HepG2 (cell line): Measurements from ENCODE around the gene KCNJ6. TPM values are rescaled to one million over a fixed set of nuclear protein-coding genes. Genes with fewer than 3 reads are reported as not detected.

Source experiments
- ATAC-seq: fragments of 200-7000 bp; cut with Tn5 transposase; 3 replicates; pipeline ENCODE4 v1.9.1; 2020; ENCODE audit warnings: mild to moderate bottlenecking, moderate library complexity
- BruUV-seq: library from RNA; stranded (reverse); fragments of 400-500 nt; replicated peaks from 2 replicates; lab custom pipeline; 2021; lab: Mats Ljungman, UMichigan
- CTCF ChIA-PET: fragments of 300-600 bp; formaldehyde crosslinking; extraction: SDS; loops from one replicate; lab custom pipeline; 2021; ENCODE audit warnings: low total read pairs, inconsistent platforms, low intra/inter-chr PET ratio; lab: Yijun Ruan, JAX
- POLR2A ChIA-PET: fragments of 350-600 bp; sonication (Branson Sonifier 250); formaldehyde crosslinking; loops from one replicate; lab custom pipeline; 2020; ENCODE audit warnings: antibody characterized with exemption, inconsistent platforms; lab: Yijun Ruan, JAX
- DNase-seq: peaks from one replicate; pipeline ENCODE4 v3.0.0-alpha.2; 2015; ENCODE audit warnings: low spot score
- FAIRE-seq: peaks from 3 replicates; lab custom pipeline; 2011; peaks lifted over from hg19 to GRCh38; lab: Jason Lieb, UNC
- H2AFZ ChIP-seq: one replicate; pipeline ENCODE4 v1.6.1; 2011; ENCODE audit warnings: low read length, inconsistent platforms
- H3K27ac ChIP-seq: fragments of 300-600 bp; 3 replicates; pipeline ENCODE4 v1.8.0; 2011; ENCODE audit warnings: mixed run types, mild to moderate bottlenecking, mixed read lengths, low read length, inconsistent platforms; ENCODE audit not compliant: insufficient read depth; ENCODE audit errors: extremely low read length
- H3K27me3 ChIP-seq, 2 experiments: fragments of 200-600 bp in 1 of 2; 2 replicates in 1 of 2; 3 replicates in 1 of 2; pipeline versions ENCODE4 v1.6.0 to v1.8.0; 2011; ENCODE audit warnings: low read length in 2 of 2, mild to moderate bottlenecking in 2 of 2, moderate library complexity in 2 of 2, inconsistent platforms in 1 of 2; ENCODE audit not compliant: insufficient read depth in 2 of 2, control insufficient read depth in 1 of 2
- H3K36me3 ChIP-seq, 2 experiments: fragments of 200-600 bp in 1 of 2; replicated peaks in 1 of 2; 2 replicates in 1 of 2; 3 replicates in 1 of 2; pipeline versions ENCODE4 v1.5.1 to v1.8.0; 2011; ENCODE audit warnings: low read length in 2 of 2, inconsistent platforms in 1 of 2; ENCODE audit not compliant: insufficient read depth in 2 of 2, control insufficient read depth in 1 of 2
- H3K4me1 ChIP-seq: 2 replicates; pipeline ENCODE4 v1.5.1; 2012; ENCODE audit warnings: low read length, inconsistent platforms; ENCODE audit not compliant: insufficient read depth
- H3K4me2 ChIP-seq: 2 replicates; pipeline ENCODE4 v1.6.0; 2011; ENCODE audit warnings: low read depth, low read length, inconsistent platforms
- H3K4me3 ChIP-seq, 3 experiments: fragments of 200-600 bp in 1 of 3; sonication (generic), shearing (Covaris generic) in 1 of 3; replicated peaks in 1 of 3; 2 replicates each; pipeline ENCODE4 v1.5.1; 2011 to 2016; ENCODE audit warnings: low read length in 3 of 3, inconsistent platforms in 2 of 3, low read depth in 2 of 3, mild to moderate bottlenecking in 2 of 3, control low read depth in 1 of 3, mixed read lengths in 1 of 3; ENCODE audit not compliant: insufficient read depth in 1 of 3
- H3K79me2 ChIP-seq: one replicate; pipeline ENCODE4 v1.6.1; 2011; ENCODE audit warnings: low read length, inconsistent platforms; ENCODE audit not compliant: insufficient read depth
- H3K9ac ChIP-seq: 2 replicates; pipeline ENCODE4 v1.6.0; 2011; ENCODE audit warnings: mild to moderate bottlenecking, low read depth, low read length, inconsistent platforms; ENCODE audit not compliant: insufficient read depth
- H3K9me3 ChIP-seq: 2 replicates; pipeline ENCODE4 v1.5.1; 2012; ENCODE audit warnings: mild to moderate bottlenecking, low read length
- H4K20me1 ChIP-seq: 2 replicates; pipeline ENCODE4 v1.6.0; 2011; ENCODE audit warnings: inconsistent platforms, mild to moderate bottlenecking, low read length, moderate library complexity; ENCODE audit not compliant: insufficient read depth
- CHD4 ChIP-seq: fragments of 200-600 bp; sonication (generic); IDR thresholded peaks from 2 replicates; pipeline ENCODE4 v1.7.0; 2017; ENCODE audit warnings: mild to moderate bottlenecking, low read length, borderline replicate concordance
- HCFC1 ChIP-seq: fragments of 150-350 bp; IDR thresholded peaks from 2 replicates; pipeline ENCODE4 v1.6.1; 2014; ENCODE audit warnings: low read depth, low read length
- IKZF1 ChIP-seq: fragments of 450-650 bp; IDR thresholded peaks from 2 replicates; pipeline ENCODE4 v1.7.1; 2016
- IRF2 ChIP-seq: IDR thresholded peaks from 2 replicates; pipeline ENCODE4 v1.6.1; 2018; ENCODE audit warnings: missing genetic modification reagents, missing compliant biosample characterization
- PTBP1 ChIP-seq: fragments of 200-400 bp; formaldehyde crosslinking; IDR thresholded peaks from 2 replicates; pipeline ENCODE4 v1.6.1; 2018; ENCODE audit warnings: low read length, low read depth; ENCODE audit not compliant: poor library complexity, severe bottlenecking
- TCF7L2 ChIP-seq: IDR thresholded peaks from 2 replicates; pipeline ENCODE4 v1.6.1; 2011; ENCODE audit warnings: mild to moderate bottlenecking, low read depth, low read length, moderate library complexity
- ZNF101 ChIP-seq: sonication (generic); formaldehyde crosslinking; IDR thresholded peaks from 2 replicates; pipeline ENCODE4 v1.4.0; 2020; ENCODE audit warnings: mild to moderate bottlenecking, low read depth, missing genetic modification reagents, borderline replicate concordance
- ZNF33A ChIP-seq: sonication (generic); formaldehyde crosslinking; IDR thresholded peaks from 2 replicates; pipeline ENCODE4 v1.5.1; 2020; ENCODE audit warnings: missing genetic modification reagents, mild to moderate bottlenecking, moderate library complexity, borderline replicate concordance
- ZNF350 ChIP-seq: sonication (generic); formaldehyde crosslinking; IDR thresholded peaks from 2 replicates; pipeline ENCODE4 v1.4.0; 2020; ENCODE audit warnings: mild to moderate bottlenecking, low read depth, missing genetic modification reagents, borderline replicate concordance
- ZNF737 ChIP-seq: sonication (generic); formaldehyde crosslinking; IDR thresholded peaks from 2 replicates; pipeline ENCODE4 v1.5.0; 2020; ENCODE audit warnings: missing genetic modification reagents, mild to moderate bottlenecking, borderline replicate concordance
- WGBS: methylation state at CpG from one replicate; pipeline ENCODE4 v1.1.6; 2017; ENCODE audit warnings: low lambda C conversion rate; 5-methylcytosine and 5-hydroxymethylcytosine counted together
- in situ Hi-C: cut with HindIII; loops from 2 replicates; pipeline ENCODE4 v1.10.0; 2017; ENCODE audit warnings: low pct_unique_long_range_greater_than_20kb; ENCODE audit not compliant: extremely low pct_ligation_motif_present
- intact Hi-C: fragments of 100-400 bp; cut with micrococcal nuclease; formaldehyde crosslinking; loops from one replicate; pipeline ENCODE4 v1.10.0; 2022; ENCODE audit not compliant: unreplicated experiment
- polyA plus RNA-seq, 8 experiments: library from polyadenylated mRNA; depleted of rRNA in 3 of 8; stranded (reverse) in 7 of 8; unstranded in 1 of 8; fragments of >200 nt; fragmentation: Illumina TruSeq in 4 of 8; extraction: Trizol in 4 of 8; gene quantifications; 2 replicates each; pipeline versions ENCODE4 v1.2.1 to v1.2.3, GENCODE V29; 2011 to 2016; ENCODE audit warnings: low read depth in 4 of 8, missing spikeins in 1 of 8, mixed read lengths in 1 of 8; ENCODE audit not compliant: insufficient read depth in 1 of 8
- total RNA-seq, 5 experiments: library from RNA; depleted of rRNA; stranded (reverse); fragments of >200 nt; fragmentation: Illumina TruSeq; extraction: Trizol; gene quantifications; 2 replicates each; pipeline ENCODE4 v1.2.3, GENCODE V29; 2016; ENCODE audit warnings: low read depth in 1 of 5
- TF ChIP-seq, protein P1 (sequence below): sonication (generic); formaldehyde crosslinking; IDR thresholded peaks from 2 replicates; pipeline ENCODE4 v1.5.0; 2020; ENCODE audit warnings: mild to moderate bottlenecking, missing genetic modification reagents
- TF ChIP-seq, protein P2 (sequence below): IDR thresholded peaks from 2 replicates; pipeline ENCODE4 v1.6.1; 2012; ENCODE audit warnings: low read depth, low read length, improper control_type of control experiment
- TF ChIP-seq, protein P3 (sequence below), 2 experiments: sonication (generic) in 1 of 2; formaldehyde crosslinking in 1 of 2; IDR thresholded peaks; 2 replicates each; pipeline versions ENCODE4 v1.4.0 to v1.6.1; 2018 to 2020; ENCODE audit warnings: missing genetic modification reagents in 2 of 2, borderline replicate concordance in 1 of 2, low read depth in 1 of 2, mild to moderate bottlenecking in 1 of 2, missing biosample characterization in 1 of 2
- TF ChIP-seq, protein P4 (sequence below): sonication (generic); formaldehyde crosslinking; IDR thresholded peaks from 2 replicates; pipeline ENCODE4 v1.8.1; 2023; ENCODE audit warnings: missing genetic modification reagents, inconsistent platforms, borderline replicate concordance

The KCNJ6 gene
- total and polyA plus RNA-seq, 2 of the 13 experiments (the other 11 are each of a cell fraction or from before 2014, with no cell fraction given): not detected

DNA sequence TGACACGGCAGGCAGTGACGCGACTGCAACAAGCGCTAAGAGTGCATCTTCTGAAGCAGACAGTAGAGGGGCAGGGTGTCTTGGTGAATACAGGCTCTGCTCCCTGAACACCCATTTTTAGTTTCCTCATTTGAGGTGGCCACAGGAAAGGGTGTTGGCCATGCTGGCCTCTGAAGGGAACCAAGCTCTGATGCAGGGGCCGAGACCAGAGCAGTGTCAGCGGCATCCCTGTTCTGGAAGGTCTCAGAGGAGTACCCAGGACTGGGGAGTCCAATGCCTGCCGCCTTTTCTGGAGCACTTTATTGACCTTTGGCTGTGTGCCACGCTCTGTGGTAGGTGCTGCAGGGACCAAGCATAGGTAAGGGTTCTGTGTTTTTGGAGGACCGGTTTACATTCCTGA lies 100.4 kb downstream of the KCNJ6 start:
- no TSS peak for BruUV-seq
- Histone ChIP-seq H3K4me2 (no peak overlapping the region), H2AFZ (no peak overlapping the region), H3K4me1 (no peaks in the 10 kb centered on the region), H3K79me2 (no peaks in the 10 kb centered on the region)
- POLR2A ChIA-PET: no interaction called here
- 63% methylated on average over 5 of the region's 9 CpGs for WGBS
- in situ Hi-C loops: no loop called here
- TF ChIP-seq, protein P1, sequence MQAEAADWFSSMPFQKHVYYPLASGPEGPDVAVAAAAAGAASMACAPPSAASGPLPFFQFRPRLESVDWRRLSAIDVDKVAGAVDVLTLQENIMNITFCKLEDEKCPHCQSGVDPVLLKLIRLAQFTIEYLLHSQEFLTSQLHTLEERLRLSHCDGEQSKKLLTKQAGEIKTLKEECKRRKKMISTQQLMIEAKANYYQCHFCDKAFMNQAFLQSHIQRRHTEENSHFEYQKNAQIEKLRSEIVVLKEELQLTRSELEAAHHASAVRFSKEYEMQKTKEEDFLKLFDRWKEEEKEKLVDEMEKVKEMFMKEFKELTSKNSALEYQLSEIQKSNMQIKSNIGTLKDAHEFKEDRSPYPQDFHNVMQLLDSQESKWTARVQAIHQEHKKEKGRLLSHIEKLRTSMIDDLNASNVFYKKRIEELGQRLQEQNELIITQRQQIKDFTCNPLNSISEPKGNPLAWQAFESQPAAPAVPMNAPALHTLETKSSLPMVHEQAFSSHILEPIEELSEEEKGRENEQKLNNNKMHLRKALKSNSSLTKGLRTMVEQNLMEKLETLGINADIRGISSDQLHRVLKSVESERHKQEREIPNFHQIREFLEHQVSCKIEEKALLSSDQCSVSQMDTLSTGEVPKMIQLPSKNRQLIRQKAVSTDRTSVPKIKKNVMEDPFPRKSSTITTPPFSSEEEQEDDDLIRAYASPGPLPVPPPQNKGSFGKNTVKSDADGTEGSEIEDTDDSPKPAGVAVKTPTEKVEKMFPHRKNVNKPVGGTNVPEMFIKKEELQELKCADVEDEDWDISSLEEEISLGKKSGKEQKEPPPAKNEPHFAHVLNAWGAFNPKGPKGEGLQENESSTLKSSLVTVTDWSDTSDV (CRISPR knock-in tag): no peak
- no peak for TF ChIP-seq ZNF33A
- no peak for TF ChIP-seq HCFC1
- TF ChIP-seq, protein P2, sequence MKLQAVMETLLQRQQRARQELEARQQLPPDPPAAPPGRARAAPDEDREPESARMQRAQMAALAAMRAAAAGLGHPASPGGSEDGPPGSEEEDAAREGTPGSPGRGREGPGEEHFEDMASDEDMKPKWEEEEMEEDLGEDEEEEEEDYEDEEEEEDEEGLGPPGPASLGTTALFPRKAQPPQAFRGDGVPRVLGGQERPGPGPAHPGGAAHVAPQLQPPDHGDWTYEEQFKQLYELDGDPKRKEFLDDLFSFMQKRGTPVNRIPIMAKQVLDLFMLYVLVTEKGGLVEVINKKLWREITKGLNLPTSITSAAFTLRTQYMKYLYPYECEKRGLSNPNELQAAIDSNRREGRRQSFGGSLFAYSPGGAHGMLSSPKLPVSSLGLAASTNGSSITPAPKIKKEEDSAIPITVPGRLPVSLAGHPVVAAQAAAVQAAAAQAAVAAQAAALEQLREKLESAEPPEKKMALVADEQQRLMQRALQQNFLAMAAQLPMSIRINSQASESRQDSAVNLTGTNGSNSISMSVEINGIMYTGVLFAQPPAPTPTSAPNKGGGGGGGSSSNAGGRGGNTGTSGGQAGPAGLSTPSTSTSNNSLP: no peak
- TF ChIP-seq, protein P3, sequence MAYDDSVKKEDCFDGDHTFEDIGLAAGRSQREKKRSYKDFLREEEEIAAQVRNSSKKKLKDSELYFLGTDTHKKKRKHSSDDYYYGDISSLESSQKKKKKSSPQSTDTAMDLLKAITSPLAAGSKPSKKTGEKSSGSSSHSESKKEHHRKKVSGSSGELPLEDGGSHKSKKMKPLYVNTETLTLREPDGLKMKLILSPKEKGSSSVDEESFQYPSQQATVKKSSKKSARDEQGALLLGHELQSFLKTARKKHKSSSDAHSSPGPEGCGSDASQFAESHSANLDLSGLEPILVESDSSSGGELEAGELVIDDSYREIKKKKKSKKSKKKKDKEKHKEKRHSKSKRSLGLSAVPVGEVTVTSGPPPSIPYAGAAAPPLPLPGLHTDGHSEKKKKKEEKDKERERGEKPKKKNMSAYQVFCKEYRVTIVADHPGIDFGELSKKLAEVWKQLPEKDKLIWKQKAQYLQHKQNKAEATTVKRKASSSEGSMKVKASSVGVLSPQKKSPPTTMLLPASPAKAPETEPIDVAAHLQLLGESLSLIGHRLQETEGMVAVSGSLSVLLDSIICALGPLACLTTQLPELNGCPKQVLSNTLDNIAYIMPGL (CRISPR knock-in tag; IDR thresholded peaks at IDR 0.05; ENCODE audit: borderline replicate concordance in 1 of 2, low read depth in 1 of 2): no peak
- no peak for TF ChIP-seq ZNF350 (CRISPR knock-in tag)
- no peak for TF ChIP-seq PTBP1
- TF ChIP-seq, protein P4, sequence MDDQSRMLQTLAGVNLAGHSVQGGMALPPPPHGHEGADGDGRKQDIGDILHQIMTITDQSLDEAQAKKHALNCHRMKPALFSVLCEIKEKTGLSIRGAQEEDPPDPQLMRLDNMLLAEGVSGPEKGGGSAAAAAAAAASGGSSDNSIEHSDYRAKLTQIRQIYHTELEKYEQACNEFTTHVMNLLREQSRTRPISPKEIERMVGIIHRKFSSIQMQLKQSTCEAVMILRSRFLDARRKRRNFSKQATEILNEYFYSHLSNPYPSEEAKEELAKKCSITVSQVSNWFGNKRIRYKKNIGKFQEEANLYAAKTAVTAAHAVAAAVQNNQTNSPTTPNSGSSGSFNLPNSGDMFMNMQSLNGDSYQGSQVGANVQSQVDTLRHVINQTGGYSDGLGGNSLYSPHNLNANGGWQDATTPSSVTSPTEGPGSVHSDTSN (CRISPR knock-in tag): no peak
- no peak for TF ChIP-seq TCF7L2
- TF ChIP-seq IRF2 (CRISPR knock-in tag): no peak
- no peak for TF ChIP-seq ZNF101 (CRISPR knock-in tag)
- no peak for TF ChIP-seq IKZF1
- TF ChIP-seq ZNF737 (CRISPR knock-in tag): no peak
- TF ChIP-seq CHD4: no peak
- TF ChIP-seq, all 625 proteins: peak for 0
- H3K9ac ChIP-seq: no peak overlapping the region
- CTCF ChIA-PET: no interaction called here
- H3K27me3 ChIP-seq: no peaks in the 10 kb centered on the region
- FAIRE-seq: no peak
- ATAC-seq: no peak
- peaks cover 10% of the 10 kb centered on the region; the same call in 1 of the 2 replicates for H3K9me3 ChIP-seq
- H3K27ac ChIP-seq: no peak overlapping the region
- intact Hi-C loops: no loop called here
- no peak for DNase-seq
- H4K20me1 ChIP-seq: no peaks in the 10 kb centered on the region
- no peaks in the 10 kb centered on the region for H3K36me3 ChIP-seq
- no peak overlapping the region for H3K4me3 ChIP-seq
